Activated T-cell treated with anti-CD3 and anti-CD28 coated beads for 48 hours (primary cell): Measurements from ENCODE around the gene FPR1.
"Not testable (repeated sequence)": the region's sequence is repeated elsewhere in the genome, so short reads cannot be mapped to it uniquely, and the experiment has no call there.

ENCODE experiments used
- DNase-seq: peaks from one replicate; pipeline ENCODE4 v3.0.0-alpha.2; 2020; ENCODE audit warnings: low read depth

FPR1 gene

GRCh38 chr19:51779703-51780102 lies 28.0 kb upstream of the FPR1 start:
- no peak for DNase-seq

DNA sequence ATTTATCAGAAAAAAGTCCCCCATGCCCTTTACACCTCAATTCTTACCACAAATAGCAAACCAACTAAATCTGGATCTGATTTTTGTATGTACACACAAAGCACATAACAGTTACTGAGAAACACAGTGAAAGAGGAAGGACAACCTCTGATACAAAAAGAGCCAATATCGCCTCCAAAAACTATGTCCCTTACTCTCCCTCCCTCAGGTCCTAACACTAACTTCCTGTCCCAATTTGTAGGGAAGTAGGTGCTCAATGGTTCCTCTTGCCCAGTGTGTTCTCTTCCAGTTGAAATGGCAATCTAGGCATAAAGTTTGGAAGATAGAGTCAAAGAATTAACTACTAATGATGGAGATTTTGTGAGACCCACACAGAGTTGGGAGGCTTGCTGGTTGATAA lies 27.5 kb upstream of the FPR1 start:
- DNase-seq, result no peak

DNA sequence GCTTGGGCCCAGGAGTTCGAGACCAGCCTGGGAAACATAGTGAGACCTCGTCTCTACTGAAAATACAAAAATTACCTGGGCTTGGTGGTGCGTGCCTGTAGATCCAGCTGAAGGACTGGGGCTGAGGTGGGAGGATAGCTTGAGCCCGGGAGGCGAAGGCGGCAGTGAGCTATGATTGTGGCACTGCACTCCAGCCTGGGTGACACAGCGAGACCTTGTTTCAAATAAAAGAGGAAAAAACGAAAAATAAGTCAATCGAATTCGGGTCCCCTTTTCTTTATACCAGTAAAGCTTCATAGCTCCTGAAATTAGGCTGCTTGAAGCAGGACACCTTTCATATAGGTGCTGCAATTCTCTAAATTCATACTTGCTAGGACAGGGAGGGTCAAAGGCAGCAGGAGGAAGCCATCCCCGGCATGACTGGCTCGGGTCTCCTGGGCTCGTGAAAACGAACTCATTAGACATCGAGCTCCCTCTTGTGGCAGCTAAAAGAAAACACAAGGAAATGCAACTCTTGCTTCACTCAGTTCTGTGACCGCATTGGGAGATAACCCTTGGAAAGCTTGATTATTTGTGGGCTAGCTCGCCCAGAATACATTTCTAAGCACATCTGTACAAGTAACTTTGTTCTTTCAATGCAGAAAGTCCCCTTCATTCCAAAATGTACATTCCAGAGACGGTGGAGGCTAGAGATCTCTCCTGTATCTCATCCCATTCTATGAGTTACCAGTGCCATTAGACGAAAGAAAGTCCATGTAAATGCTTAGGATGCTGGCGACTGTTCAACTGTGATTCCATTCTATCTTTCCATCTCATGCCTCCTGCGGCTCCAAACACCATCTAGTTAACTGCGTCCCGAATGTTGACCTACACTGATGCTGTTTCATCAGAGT lies 26.1 kb upstream of the FPR1 start:
- no peak for DNase-seq

DNA sequence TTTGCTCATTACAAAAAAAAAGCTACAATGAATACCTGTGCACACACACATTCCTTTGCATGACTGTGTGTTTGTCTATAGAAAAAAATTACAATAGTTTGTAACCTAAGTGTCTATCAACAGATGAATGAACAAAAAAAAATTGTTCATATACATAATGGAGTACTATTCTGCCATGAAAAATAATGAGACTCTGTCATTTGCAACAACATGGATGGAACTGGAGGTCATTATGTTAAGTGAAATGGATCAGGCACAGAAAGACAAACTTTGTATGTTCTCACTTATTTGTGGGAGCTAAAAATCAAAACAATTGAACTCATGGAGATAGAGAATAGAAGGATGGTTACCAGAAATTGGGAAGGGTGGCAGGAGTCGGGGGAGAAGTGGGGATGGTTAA lies 24.9 kb upstream of the FPR1 start:
- DNase-seq, result not testable (repeated sequence)

DNA sequence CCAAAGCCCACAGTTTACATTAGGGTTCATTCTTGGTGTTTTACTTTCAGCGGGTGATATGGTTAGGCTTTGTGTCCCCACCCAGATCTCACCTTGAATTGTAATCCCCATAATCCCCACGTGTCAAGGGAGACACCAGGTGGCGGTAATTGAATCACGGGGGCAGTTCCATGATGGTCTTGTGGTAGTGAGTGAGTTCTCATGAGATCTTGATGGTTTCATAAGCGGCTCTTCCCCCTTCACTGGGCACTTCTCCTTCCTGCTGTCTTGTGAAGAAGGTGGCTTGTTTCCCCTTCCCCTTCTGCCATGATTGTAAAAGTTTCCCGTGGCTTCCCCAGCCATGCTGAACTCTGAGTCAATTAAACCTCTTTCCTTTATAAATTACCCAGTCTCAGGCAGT lies 21.3 kb upstream of the FPR1 start:
- no peak for DNase-seq

DNA sequence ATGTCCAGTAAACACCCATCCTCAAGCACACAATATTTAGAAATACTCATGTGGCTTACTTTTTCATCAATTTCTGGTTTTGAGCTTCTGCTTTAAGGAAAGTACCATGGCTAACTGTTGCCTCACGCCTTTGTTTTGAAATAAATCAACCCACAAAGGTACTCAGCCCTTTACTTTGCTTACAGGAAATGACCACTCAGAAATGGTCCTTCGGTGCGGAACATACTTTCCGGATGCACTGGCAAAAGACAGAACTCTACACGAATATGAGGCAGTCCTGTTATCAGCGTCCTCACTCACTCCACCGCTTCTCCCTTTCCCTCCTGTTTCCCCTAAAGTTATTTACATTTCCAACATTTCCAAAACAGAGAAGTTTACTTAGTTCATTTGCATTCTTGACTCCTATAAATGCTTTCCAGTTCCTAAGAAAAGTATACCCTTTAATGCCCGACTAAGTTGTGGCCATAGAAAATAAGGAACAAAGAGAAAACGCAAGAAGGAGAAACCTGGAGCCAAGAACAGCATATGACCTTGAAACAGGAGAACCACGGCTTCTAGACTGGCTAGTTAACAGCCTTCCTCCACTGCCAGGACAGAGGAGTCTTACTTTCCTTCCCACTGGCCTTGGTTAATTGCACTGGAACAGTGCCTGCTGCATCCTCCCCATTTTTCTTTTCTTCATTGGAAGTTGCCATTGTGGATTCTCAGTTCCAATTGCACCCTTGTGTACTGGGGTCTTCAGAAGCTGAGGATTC lies 19.9 kb upstream of the FPR1 start:
- no peak for DNase-seq

- no peak for DNase-seq
Measured at GRCh38 chr19:51766461-51766860, 14.8 kb upstream of the FPR1 start.

DNA sequence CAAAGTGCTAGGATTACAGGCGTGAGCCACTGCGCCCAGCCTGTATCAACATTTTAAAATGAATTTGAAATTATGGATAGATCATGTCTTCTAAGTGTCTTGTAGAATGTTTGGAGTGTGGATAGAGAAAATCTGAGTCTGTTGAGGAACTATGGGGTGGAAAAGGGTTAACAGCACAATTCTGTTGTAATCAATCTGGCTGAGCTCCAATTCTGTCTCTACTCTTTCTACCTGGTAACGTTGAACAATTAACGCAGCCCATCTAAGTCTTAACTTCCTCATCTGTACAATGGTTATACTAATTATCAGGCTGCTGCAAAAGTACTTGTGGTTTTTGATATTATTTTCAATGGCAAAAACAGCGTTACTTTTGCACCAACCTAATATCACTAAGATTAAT lies 13.4 kb upstream of the FPR1 start:
- DNase-seq, result no peak

DNA sequence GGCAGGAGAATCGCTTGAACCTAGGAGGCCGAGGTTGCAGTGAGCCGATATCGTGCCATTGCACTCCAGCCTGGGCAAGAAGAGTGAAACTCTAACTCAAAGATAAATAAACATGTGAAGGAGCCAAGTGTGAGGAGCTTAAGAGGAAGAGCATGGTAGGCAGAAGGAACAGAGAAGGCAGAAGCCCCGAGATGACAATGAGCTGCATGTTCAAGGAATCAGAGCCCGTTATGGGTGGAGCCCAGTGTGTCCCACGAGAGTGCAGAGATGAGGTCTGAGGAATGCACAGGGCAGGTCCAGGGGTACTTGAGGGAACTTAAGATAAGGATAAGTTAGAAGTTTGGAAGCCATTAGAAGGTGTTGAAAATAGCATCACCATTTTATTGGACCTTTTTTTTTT lies 10.0 kb upstream of the FPR1 start:
- DNase-seq, result no peak

DNA sequence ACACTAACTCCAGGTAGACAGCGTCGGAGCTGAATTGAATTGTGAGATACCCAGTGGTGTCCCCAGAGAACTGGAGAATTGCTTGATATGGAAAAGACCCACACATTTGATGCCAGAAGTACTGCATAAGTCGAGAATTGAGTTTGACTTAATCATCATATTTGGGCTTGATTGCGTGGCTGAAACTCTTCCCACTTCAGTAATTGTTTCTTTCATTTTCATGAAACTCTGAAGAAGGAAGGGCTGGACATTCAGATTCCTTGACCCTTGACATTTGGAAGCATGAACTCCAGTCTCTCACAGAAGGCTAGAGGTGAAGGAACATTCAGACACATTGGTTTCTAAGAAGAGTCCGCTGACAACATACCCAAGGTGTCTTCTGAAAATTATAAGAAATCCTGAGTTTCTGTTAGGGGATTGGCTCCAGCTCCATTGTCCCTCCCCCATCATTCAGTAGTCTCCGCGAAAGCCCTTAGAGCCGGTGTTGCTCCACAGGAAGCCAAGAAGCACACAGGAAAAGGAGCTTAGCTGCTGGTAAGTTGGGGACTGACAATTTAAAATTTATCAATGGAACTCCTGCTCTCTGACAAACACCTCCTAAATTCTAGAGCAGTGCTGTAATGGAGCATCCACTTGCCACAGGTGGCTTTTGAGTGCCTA lies 9.1 kb upstream of the FPR1 start, which contains the start of gene FPR2:
Gene FPR2 (plus strand): TSS at position 484 of the 660 bp plus-strand sequence. CDS start 7,479 bp downstream, outside the sequence.
- DNase-seq, result no peak

GRCh38 chr19:51755571-51755970 lies 3.9 kb upstream of the FPR1 start:
- no peak for DNase-seq

GRCh38 chr19:51754770-51755169 lies 3.1 kb upstream of the FPR1 start:
- DNase-seq, result no peak

- no peak for DNase-seq
Measured at GRCh38 chr19:51754109-51754508, 2.4 kb upstream of the FPR1 start.

DNA sequence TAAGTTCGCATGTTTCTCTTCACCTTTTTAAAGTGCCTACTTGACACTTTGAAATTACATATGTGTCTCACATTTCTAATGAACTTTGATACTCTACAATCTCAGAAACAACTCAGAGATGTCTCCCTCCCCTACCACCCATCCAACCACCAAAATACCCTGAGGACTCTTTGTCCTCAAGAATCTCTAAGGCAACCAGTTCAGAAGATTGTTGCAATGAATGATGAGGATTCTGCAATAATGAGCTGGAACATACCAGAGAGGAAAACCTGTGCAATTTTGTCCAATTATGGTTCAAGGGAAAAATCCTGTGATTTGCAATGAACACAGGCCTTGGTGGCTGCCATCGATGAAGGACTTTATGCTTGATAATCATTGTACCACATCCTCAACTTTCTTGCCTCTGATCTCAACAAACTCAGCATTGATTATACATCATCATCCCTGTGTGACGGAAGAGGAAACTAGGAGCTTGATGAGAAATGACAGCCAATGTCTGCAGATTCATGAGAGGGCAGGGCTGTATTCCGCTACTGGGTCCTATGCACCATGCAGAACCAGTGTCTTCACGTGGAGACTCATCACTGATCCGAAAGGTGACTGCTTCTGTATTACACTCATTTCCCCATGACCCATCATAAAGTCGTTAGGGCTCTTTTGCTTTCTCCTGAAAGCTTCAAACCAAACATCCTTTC lies 1.1 kb downstream of the FPR1 start:
- DNase-seq, result no peak

GRCh38 chr19:51749979-51750378 lies 1.7 kb downstream of the FPR1 start:
- no peak for DNase-seq

DNA sequence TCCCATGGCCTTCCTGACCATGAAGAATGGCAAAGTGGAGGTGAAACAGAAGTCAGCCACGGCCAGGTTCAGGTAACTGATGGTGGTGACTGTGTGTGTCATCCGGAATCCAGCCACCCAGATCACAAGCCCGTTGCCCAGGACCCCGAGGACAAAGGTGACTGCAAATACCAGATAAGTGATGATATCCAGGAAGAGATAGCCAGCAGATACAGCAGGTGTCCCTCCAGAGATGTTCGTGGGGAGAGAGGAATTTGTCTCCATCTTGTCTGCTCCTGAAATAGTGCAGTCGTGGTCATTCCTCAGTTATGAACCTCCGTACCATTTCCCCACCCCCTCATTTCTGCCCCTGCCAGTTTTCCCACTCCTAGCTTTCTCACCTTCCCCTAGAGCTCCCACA lies 4.9 kb downstream of the FPR1 start:
- no peak for DNase-seq

- no peak for DNase-seq
Measured at GRCh38 chr19:51743405-51743804, 8.3 kb downstream of the FPR1 start.

DNA sequence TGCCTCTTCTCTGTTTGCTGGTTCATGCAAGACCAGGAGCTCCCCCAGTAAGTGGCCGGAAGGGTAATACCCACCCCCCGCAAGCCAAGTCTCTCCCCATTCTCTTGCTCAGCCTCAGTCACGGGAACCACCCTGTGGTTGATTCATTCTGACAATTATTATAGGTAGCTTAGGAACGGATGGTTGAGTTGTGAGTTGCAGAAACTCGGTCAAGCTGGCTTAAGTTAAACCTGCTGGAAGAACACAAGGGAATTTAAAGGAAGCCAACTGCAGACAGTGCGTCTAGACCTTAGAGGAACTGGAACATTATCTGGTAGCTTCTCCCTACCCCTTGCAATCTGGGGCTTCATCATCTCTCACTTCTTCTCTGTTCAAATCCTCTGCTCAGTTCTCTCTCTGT lies 8.9 kb downstream of the FPR1 start:
- DNase-seq, result no peak

GRCh38 chr19:51740356-51740755 lies 11.3 kb downstream of the FPR1 start:
- DNase-seq, result no peak

DNA sequence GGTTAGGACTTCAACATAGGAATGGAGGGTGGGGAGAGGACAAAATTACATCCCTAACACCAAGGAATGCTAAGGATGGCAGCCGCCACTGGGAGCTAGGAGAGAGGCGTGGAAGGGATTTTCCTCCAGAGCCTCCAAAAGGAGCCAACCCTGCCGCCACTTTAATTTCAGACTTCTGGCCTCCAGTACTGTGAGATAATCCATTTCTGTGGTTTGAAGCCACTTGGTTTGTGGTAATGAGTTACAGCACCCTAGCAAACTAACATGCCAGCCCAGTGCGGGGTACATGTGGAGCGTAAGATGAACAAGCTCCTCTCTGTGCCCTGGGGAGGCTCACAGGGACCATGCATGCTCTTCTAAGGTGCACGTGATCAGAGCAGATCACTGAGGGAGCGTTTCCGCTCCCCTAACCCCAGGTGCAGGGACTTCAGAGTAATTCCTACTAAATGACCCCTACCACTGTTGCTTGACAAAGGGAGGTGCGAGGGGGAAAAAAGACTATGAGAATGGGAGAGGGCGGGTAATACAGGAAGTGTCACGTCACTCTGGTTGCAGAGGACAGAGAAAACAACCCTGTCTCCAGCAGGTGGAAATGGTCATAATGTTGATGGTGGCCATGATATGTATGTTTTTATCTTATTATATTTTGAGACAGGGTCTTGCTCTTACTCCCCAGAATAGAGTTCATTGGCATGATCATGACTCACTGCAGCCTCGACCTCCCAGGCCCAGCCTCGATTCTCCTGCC lies 12.0 kb downstream of the FPR1 start:
- no peak for DNase-seq

DNA sequence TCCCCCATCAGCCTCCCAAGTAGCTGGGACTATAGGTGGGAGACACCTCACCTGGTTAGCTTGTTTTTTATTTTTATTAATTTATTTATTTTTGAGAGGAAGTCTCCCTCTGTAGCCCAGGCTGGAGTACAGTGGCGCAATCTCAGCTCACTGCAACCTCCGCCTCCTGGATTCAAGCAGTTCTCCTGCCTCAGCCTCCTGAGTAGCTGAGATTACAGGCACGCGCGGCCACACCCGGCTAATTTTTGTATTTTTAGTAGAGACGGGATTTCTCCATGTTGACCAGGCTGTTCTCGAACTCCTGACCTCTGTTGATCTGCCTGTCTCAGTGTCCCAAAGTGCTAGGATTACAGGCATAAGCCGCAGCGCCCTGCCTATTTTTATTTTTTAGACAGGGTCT lies 13.2 kb downstream of the FPR1 start:
- DNase-seq, result not testable (repeated sequence)
